Tibial artery (tissue), 4 donors: ENCODE data around the gene SSTR5.
A peak's percentile ranks its signal among the peaks of the same experiment; 100 is the strongest.

Experiments used
- DNase-seq, 2 donors: peaks; one replicate each; pipeline ENCODE4 v3.0.0-alpha.2; 2019
- H3K27ac ChIP-seq, 2 donors: fragments of 200-600 bp; sonication (generic) in 1 of 2; 1 replicate in 1 of 2; 2 replicates in 1 of 2; pipeline ENCODE4 v1.5.1; 2018 to 2019; ENCODE audit warnings: mild to moderate bottlenecking in 1 of 2
- H3K27me3 ChIP-seq, 2 donors: fragments of 200-600 bp; sonication (generic) in 1 of 2; one replicate each; pipeline versions ENCODE4 v1.5.1 to v1.6.0; 2016 to 2019
- H3K36me3 ChIP-seq, 3 donors: fragments of 200-600 bp; sonication (generic) in 2 of 3; one replicate each; pipeline ENCODE4 v1.5.1; 2016 to 2019; ENCODE audit warnings: mild to moderate bottlenecking in 2 of 3
- H3K4me1 ChIP-seq, 4 donors: fragments of 200-600 bp; sonication (generic) in 2 of 4; 1 replicate in 3 of 4; 2 replicates in 1 of 4; pipeline ENCODE4 v1.5.1; 2016 to 2019
- H3K4me3 ChIP-seq, 2 donors: fragments of 200-600 bp; sonication (generic) in 1 of 2; 1 replicate in 1 of 2; 2 replicates in 1 of 2; pipeline ENCODE4 v1.5.1; 2018 to 2019; ENCODE audit warnings: mild to moderate bottlenecking in 2 of 2
- H3K9me3 ChIP-seq, 3 donors: fragments of 200-600 bp; sonication (generic) in 1 of 3; one replicate each; pipeline ENCODE4 v1.5.1; 2016 to 2019
- intact Hi-C: fragments of 100-400 bp; cut with DNase I; formaldehyde crosslinking; loops from one replicate; pipeline ENCODE4 v1.15.0; 2023; ENCODE audit warnings: low total_unique reads
- TF ChIP-seq, protein P1 (sequence below), 2 experiments: fragments of 200-600 bp in 1 of 2; fragments of 450-650 bp in 1 of 2; IDR thresholded peaks; one replicate each; pipeline ENCODE4 v1.5.1; 2017 to 2019; ENCODE audit warnings: antibody characterized with exemption in 2 of 2, mild to moderate bottlenecking in 1 of 2, moderate library complexity in 1 of 2

Gene SSTR5

DNA sequence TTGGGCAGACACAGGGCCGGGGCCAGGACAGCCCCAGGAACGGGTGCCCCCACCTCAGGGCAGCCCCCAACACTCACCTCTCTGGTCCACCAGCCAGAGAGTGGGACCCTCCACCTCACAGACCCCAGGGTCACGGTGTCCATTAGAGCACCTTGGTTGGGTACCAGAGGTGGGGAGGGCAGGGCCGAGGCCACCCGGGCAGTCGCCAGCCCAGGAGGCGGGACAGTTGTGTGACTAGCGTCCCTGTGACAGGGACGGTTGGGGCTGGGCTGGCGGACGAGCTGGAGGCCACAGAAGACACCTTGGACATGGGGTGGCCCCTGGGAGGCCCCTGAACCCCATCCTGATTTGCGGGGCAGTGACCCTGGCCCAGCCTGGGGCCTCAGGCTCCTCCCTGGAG, 35.2 kb downstream of the SSTR5 start:
- Histone ChIP-seq H3K27ac (no peak overlapping the region), H3K27me3 (peaks cover 0 to 58% of the 10 kb centered on the region in 2 donors), H3K9me3 (no peaks in the 10 kb centered on the region), H3K36me3 (no peaks in the 10 kb centered on the region), H3K4me3 (no peak overlapping the region), H3K4me1 (peaks cover 0 to 32% (median 20%) of the 10 kb centered on the region in 4 donors)
- TF ChIP-seq, protein P1, sequence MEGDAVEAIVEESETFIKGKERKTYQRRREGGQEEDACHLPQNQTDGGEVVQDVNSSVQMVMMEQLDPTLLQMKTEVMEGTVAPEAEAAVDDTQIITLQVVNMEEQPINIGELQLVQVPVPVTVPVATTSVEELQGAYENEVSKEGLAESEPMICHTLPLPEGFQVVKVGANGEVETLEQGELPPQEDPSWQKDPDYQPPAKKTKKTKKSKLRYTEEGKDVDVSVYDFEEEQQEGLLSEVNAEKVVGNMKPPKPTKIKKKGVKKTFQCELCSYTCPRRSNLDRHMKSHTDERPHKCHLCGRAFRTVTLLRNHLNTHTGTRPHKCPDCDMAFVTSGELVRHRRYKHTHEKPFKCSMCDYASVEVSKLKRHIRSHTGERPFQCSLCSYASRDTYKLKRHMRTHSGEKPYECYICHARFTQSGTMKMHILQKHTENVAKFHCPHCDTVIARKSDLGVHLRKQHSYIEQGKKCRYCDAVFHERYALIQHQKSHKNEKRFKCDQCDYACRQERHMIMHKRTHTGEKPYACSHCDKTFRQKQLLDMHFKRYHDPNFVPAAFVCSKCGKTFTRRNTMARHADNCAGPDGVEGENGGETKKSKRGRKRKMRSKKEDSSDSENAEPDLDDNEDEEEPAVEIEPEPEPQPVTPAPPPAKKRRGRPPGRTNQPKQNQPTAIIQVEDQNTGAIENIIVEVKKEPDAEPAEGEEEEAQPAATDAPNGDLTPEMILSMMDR (IDR thresholded peaks at IDR 0.05): no peak
- intact Hi-C loops: loop anchor here (2.0 kb wide), 1 partner anchor 87 kb away; no protein-coding TSS in a partner anchor
- DNase-seq: no peak

DNA sequence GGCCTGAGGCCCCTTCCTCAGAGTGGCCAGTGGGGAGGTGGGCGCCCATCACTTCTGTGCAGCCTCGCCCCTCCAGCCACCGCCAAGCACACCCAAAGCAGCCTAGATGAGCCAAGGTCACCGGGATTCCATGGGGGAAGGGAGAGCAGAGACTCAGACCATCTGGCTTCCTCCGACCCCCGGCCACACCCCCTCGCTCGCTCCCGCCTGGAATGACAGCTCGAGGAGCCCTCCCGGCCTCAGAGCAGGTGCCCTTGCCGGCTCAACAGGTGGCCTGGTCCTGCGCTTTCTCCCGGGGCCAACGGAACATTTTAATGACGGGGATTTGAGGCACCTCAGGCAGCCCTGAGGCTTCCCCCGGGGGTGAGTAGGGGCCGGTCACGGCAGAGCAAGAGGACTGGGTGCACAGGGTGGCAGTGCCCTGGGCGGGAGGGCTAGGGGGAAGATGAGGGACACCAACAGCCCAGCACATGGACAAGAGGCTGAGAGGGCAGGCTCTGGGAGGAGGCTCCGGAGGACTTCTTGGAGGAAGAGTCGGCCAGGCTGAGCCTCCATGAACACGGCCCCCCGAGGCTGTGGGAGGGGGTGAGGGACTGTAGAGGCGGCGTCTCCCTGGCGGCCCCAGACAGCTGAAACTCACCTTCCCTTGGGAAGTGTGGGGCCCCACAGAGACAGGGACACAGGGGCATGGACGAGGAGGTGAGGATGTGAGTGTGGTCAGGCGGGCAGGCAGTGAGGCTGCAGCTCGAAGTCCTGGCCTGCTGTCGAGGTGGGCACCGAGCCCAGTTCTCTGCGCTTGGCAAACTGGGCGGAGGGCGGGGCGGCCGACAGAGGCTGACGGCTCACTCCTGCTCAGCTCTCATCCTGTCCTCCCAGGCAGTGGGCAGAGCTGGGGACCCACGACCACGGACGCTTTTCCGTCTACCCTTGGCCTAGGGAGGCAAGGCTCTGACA, 36.0 kb downstream of the SSTR5 start:
- peaks cover 0 to 24% (median 13%) of the 10 kb centered on the region in 4 donors for H3K4me1 ChIP-seq
- H3K27ac ChIP-seq: no peak overlapping the region
- TF ChIP-seq, protein P1 (IDR thresholded peaks at IDR 0.05): no peak
- H3K4me3 ChIP-seq: no peak overlapping the region
- intact Hi-C loops: loop anchor here (2.0 kb wide), 1 partner anchor 86 kb away; no protein-coding TSS in a partner anchor
- H3K9me3 ChIP-seq: no peaks in the 10 kb centered on the region
- peaks cover 0 to 57% of the 10 kb centered on the region in 2 donors for H3K27me3 ChIP-seq
- DNase-seq: peak; percentile 57 to 90
- no peaks in the 10 kb centered on the region for H3K36me3 ChIP-seq

- Histone ChIP-seq H3K4me3 (no peak overlapping the region), H3K27ac (no peak overlapping the region), H3K4me1 (peaks cover 0 to 23% (median 13%) of the 10 kb centered on the region in 4 donors), H3K36me3 (no peaks in the 10 kb centered on the region), H3K27me3 (peaks cover 0 to 54% of the 10 kb centered on the region in 2 donors), H3K9me3 (no peaks in the 10 kb centered on the region)
- TF ChIP-seq, protein P1 (IDR thresholded peaks at IDR 0.05): no peak
- DNase-seq: no peak
- intact Hi-C loops: loop anchor here (2.0 kb wide), 1 partner anchor 85 kb away; no protein-coding TSS in a partner anchor
These were observed 37.1 kb downstream of the SSTR5 start for GRCh38 chr16:1109648-1110047.

GRCh38 chr16:1112506-1113184, 40.1 kb downstream of the SSTR5 start:
- peaks cover 0 to 53% of the 10 kb centered on the region in 2 donors for H3K27me3 ChIP-seq
- H3K27ac ChIP-seq: no peak overlapping the region
- H3K4me1 ChIP-seq: peaks cover 0 to 13% (median 9%) of the 10 kb centered on the region in 4 donors
- DNase-seq: no peak
- no peak overlapping the region for H3K4me3 ChIP-seq
- intact Hi-C loops: no loop called here
- TF ChIP-seq, protein P1 (IDR thresholded peaks at IDR 0.05): no peak
- H3K9me3 ChIP-seq: no peaks in the 10 kb centered on the region
- no peaks in the 10 kb centered on the region for H3K36me3 ChIP-seq

GRCh38 chr16:1113489-1113888, 40.9 kb downstream of the SSTR5 start:
- Histone ChIP-seq H3K9me3 (no peaks in the 10 kb centered on the region), H3K27me3 (peaks cover 0 to 51% of the 10 kb centered on the region in 2 donors), H3K27ac (no peak overlapping the region), H3K4me3 (no peak overlapping the region), H3K4me1 (peaks cover 0 to 10% (median 6%) of the 10 kb centered on the region in 4 donors), H3K36me3 (no peaks in the 10 kb centered on the region)
- intact Hi-C loops: no loop called here
- DNase-seq: no peak
- TF ChIP-seq, protein P1 (IDR thresholded peaks at IDR 0.05): no peak
